Suprapubic skin (tissue), 4 donors: ENCODE data around the gene GPATCH1.
"Not testable (repeated sequence)": the region's sequence is repeated elsewhere in the genome, so short reads cannot be mapped to it uniquely, and the experiment has no call there.

Source experiments
- EP300 ChIP-seq: sonication (generic); formaldehyde crosslinking; IDR thresholded peaks from one replicate; pipeline ENCODE4 v1.6.1; 2017; ENCODE audit warnings: antibody characterized with exemption
- POLR2A ChIP-seq, 2 donors: fragments of 450-650 bp; IDR thresholded peaks; one replicate each; pipeline ENCODE4 v1.6.1; 2017; ENCODE audit warnings: antibody characterized with exemption in 2 of 2, mild to moderate bottlenecking in 2 of 2, moderate library complexity in 2 of 2
- POLR2AphosphoS5 ChIP-seq, 3 donors: sonication (generic); formaldehyde crosslinking; IDR thresholded peaks; one replicate each; pipeline ENCODE4 v1.6.1; 2017; ENCODE audit warnings: antibody characterized with exemption in 3 of 3
- TF ChIP-seq, protein P1 (sequence below), 2 donors: fragments of 200-600 bp in 1 of 2; fragments of 450-650 bp in 1 of 2; sonication (generic) in 1 of 2; IDR thresholded peaks; one replicate each; pipeline ENCODE4 v1.5.1; 2016 to 2019; ENCODE audit warnings: antibody characterized with exemption in 2 of 2, mild to moderate bottlenecking in 1 of 2, moderate library complexity in 1 of 2

DNA sequence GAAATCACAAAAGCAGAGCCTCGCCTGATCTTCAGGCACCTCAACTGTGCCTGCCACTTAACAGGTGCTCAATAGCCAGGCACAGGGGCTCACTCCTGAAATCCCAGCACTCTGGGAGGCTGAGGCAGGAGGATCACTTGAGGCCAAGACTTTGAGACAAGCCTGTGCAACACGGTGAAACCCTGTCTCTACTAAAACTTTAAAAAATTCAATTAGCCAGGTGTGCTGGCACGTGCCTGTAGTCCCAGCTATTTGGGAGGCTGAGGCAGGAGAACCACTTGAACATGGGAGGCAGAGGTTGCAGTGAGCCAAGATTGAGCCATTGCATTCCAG lies 39.2 kb upstream of the GPATCH1 start:
- TF ChIP-seq POLR2AphosphoS5 (IDR thresholded peaks at IDR 0.05); POLR2A (IDR thresholded peaks at IDR 0.05); EP300: not testable (repeated sequence)
- TF ChIP-seq, protein P1, sequence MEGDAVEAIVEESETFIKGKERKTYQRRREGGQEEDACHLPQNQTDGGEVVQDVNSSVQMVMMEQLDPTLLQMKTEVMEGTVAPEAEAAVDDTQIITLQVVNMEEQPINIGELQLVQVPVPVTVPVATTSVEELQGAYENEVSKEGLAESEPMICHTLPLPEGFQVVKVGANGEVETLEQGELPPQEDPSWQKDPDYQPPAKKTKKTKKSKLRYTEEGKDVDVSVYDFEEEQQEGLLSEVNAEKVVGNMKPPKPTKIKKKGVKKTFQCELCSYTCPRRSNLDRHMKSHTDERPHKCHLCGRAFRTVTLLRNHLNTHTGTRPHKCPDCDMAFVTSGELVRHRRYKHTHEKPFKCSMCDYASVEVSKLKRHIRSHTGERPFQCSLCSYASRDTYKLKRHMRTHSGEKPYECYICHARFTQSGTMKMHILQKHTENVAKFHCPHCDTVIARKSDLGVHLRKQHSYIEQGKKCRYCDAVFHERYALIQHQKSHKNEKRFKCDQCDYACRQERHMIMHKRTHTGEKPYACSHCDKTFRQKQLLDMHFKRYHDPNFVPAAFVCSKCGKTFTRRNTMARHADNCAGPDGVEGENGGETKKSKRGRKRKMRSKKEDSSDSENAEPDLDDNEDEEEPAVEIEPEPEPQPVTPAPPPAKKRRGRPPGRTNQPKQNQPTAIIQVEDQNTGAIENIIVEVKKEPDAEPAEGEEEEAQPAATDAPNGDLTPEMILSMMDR (IDR thresholded peaks at IDR 0.05), result not testable (repeated sequence)
